Measurements from ENCODE around the gene SLC7A5. TPM values are rescaled to one million over a fixed set of nuclear protein-coding genes. Genes with fewer than 3 reads are reported as not detected.
A peak's percentile ranks its signal among the peaks of the same experiment; 100 is the strongest.

SLC7A5 gene
- total and polyA plus RNA-seq, 2 of the 13 experiments (the other 11 are each of a cell fraction or from before 2014, with no cell fraction given): 79.6 to 155 TPM

GRCh38 chr16:87850009-87851006 lies 19.0 kb downstream of the SLC7A5 start (continued):
- TF ChIP-seq PHF5A (CRISPR knock-in tag; IDR thresholded peaks at IDR 0.05; ENCODE audit: low read depth, unreplicated experiment) (peak; percentile 50), KDM2A (CRISPR knock-in tag; IDR thresholded peaks at IDR 0.05; ENCODE audit: borderline replicate concordance, low read depth) (peak; percentile 86), MAFF (IDR thresholded peaks at IDR 0.05; ENCODE audit: low read depth, low read length) (no peak), ZNF691 (CRISPR knock-in tag; IDR thresholded peaks at IDR 0.05; ENCODE audit: borderline replicate concordance, low read depth) (peak; percentile 94), ZGPAT (CRISPR knock-in tag; IDR thresholded peaks at IDR 0.05) (peak; percentile 93), ZNF784 (CRISPR knock-in tag; IDR thresholded peaks at IDR 0.05; ENCODE audit: borderline replicate concordance) (peak; percentile 82), ZNF275 (CRISPR knock-in tag; IDR thresholded peaks at IDR 0.05; ENCODE audit: borderline replicate concordance) (peak; percentile 62; the same call in 1 of the 2 replicates), ZSCAN5A (CRISPR knock-in tag; IDR thresholded peaks at IDR 0.05; ENCODE audit: borderline replicate concordance) (no peak), GFI1 (CRISPR knock-in tag; IDR thresholded peaks at IDR 0.05; ENCODE audit: borderline replicate concordance) (peak; percentile 64; the same call in 1 of the 2 replicates), NFYC (CRISPR knock-in tag; IDR thresholded peaks at IDR 0.05) (peak; percentile 38; the same call in 1 of the 2 replicates), HHEX (CRISPR knock-in tag; IDR thresholded peaks at IDR 0.05) (no peak), PHF20 (CRISPR knock-in tag; IDR thresholded peaks at IDR 0.05) (0 out of 2 replicates have a peak, but pooled peaks have one; percentile 25), CENPBD1 (CRISPR knock-in tag; IDR thresholded peaks at IDR 0.05; ENCODE audit: borderline replicate concordance, low read depth) (no peak), MYC (CRISPR knock-in tag; IDR thresholded peaks at IDR 0.05; ENCODE audit: borderline replicate concordance) (peak; percentile 95), NFE2L2 (IDR thresholded peaks at IDR 0.05; ENCODE audit: low read length) (no peak), RFX1 (IDR thresholded peaks at IDR 0.05) (no peak), MIXL1 (CRISPR knock-in tag; IDR thresholded peaks at IDR 0.05) (peak; percentile 76), PRDM4 (CRISPR knock-in tag; IDR thresholded peaks at IDR 0.05; ENCODE audit: borderline replicate concordance) (no peak), NCOA5 (CRISPR knock-in tag; IDR thresholded peaks at IDR 0.05) (no peak), ZBTB7A (CRISPR knock-in tag; IDR thresholded peaks at IDR 0.05) (peak; percentile 100)
